Smooth muscle cell (in vitro differentiated cells): Measurements from ENCODE around the gene FRAS1. TPM values are rescaled to one million over a fixed set of nuclear protein-coding genes. Genes with fewer than 3 reads are reported as not detected.

Experiments used
- DNase-seq: peaks from one replicate; lab custom pipeline; 2025; ENCODE audit not compliant: unreplicated experiment; lab: John Stamatoyannopoulos, UW
- H2AFZ ChIP-seq: fragments of 200-600 bp; sonication (generic); 2 replicates; pipeline ENCODE4 v1.6.0; 2016; ENCODE audit warnings: antibody characterized with exemption, low read depth, mild to moderate bottlenecking
- H3F3A ChIP-seq: fragments of 200-600 bp; sonication (generic); 2 replicates; pipeline ENCODE4 v1.6.0; 2017; ENCODE audit warnings: antibody characterized with exemption, low read depth
- H3K27ac ChIP-seq: fragments of 200-600 bp; sonication (generic); 2 replicates; pipeline ENCODE4 v1.5.1; 2016; ENCODE audit warnings: low read depth, mild to moderate bottlenecking
- H3K27me3 ChIP-seq: fragments of 200-600 bp; sonication (generic); 2 replicates; pipeline ENCODE4 v1.6.1; 2016; ENCODE audit warnings: low read depth, mild to moderate bottlenecking
- H3K36me3 ChIP-seq: fragments of 200-600 bp; sonication (generic); 2 replicates; pipeline ENCODE4 v1.5.1; 2016; ENCODE audit warnings: low read depth
- H3K4me1 ChIP-seq: fragments of 200-600 bp; sonication (generic); 2 replicates; pipeline ENCODE4 v1.5.1; 2016; ENCODE audit warnings: low read depth
- H3K4me2 ChIP-seq: fragments of 200-600 bp; sonication (generic); 2 replicates; pipeline ENCODE4 v1.6.0; 2016; ENCODE audit warnings: mild to moderate bottlenecking
- H3K4me3 ChIP-seq: fragments of 200-600 bp; sonication (generic); 2 replicates; pipeline ENCODE4 v1.5.1; 2016; ENCODE audit warnings: mild to moderate bottlenecking
- H3K79me2 ChIP-seq: fragments of 200-600 bp; sonication (generic); 2 replicates; pipeline ENCODE4 v1.6.0; 2016; ENCODE audit warnings: low read depth, mild to moderate bottlenecking
- H3K9ac ChIP-seq: fragments of 200-600 bp; sonication (generic); 2 replicates; pipeline ENCODE4 v1.6.0; 2016; ENCODE audit warnings: low read depth
- H3K9me3 ChIP-seq: fragments of 200-600 bp; sonication (generic); replicated peaks from 2 replicates; pipeline ENCODE4 v1.5.1; 2016; ENCODE audit warnings: low read depth
- H4K20me1 ChIP-seq: fragments of 200-600 bp; sonication (generic); 2 replicates; pipeline ENCODE4 v1.6.0; 2016; ENCODE audit warnings: low read depth
- CTCF ChIP-seq: fragments of 200-600 bp; sonication (generic); IDR thresholded peaks from 2 replicates; pipeline ENCODE4 v1.5.1; 2017; ENCODE audit warnings: borderline replicate concordance, mild to moderate bottlenecking, antibody characterized with exemption; ENCODE audit not compliant: insufficient read depth, poor library complexity, severe bottlenecking
- WGBS: methylation state at CpG from one replicate; pipeline ENCODE4 v1.1.7; 2016; ENCODE audit warnings: low lambda C conversion rate; 5-methylcytosine and 5-hydroxymethylcytosine counted together
- polyA plus RNA-seq: library from polyadenylated mRNA; unstranded; fragments of >200 nt; fragmentation: Nextera tagmentation; extraction: Ambion mirVana; gene quantifications from 2 replicates; pipeline ENCODE4 v1.2.1, GENCODE V29; 2016
- total RNA-seq: library from RNA; depleted of rRNA; stranded (reverse); fragments of >200 nt; gene quantifications from 2 replicates; pipeline ENCODE4 v1.2.3, GENCODE V29; 2014

Gene FRAS1
- total and polyA plus RNA-seq, 2 experiments from 2014 or later = 0.55 to 8.1 TPM

- H3K27me3 ChIP-seq = no peaks in the 10 kb centered on the region
- no peak overlapping the region for H2AFZ ChIP-seq
- no peaks in the 10 kb centered on the region for H3K36me3 ChIP-seq
- no peaks in the 10 kb centered on the region for H4K20me1 ChIP-seq
- no peak for TF ChIP-seq CTCF
- no peak overlapping the region for H3K4me3 ChIP-seq
- H3K27ac ChIP-seq = no peak overlapping the region
- H3K9me3 ChIP-seq = no peaks in the 10 kb centered on the region
- no peak overlapping the region for H3K4me2 ChIP-seq
- H3K79me2 ChIP-seq = no peaks in the 10 kb centered on the region
- no peaks in the 10 kb centered on the region for H3F3A ChIP-seq
- peaks cover 6% of the 10 kb centered on the region for H3K4me1 ChIP-seq
- DNase-seq = no peak
- H3K9ac ChIP-seq = no peak overlapping the region
Measured at GRCh38 chr4:78019414-78019813, 37.7 kb upstream of the FRAS1 start.

DNA sequence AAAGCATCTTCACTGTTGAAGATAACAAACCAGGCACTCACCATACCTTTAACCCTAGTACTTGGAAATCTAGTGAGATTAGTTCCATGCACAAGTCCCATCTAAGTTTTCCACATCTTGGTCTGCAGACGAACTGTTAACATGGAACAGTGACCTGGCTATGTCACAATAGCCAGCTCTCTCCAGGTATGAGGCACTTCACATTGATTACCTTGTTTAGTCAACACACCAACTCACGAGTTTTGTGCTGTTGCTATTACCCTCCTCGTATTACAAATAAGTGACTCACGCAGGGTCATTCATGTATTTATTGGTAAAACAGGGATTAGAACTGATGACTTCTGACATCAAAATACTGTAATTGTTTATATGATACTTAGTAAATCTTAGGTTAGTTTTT, 36.4 kb upstream of the FRAS1 start:
- Histone ChIP-seq H3K4me3 (no peak overlapping the region), H3K9ac (no peak overlapping the region), H3K4me1 (no peaks in the 10 kb centered on the region), H4K20me1 (no peaks in the 10 kb centered on the region), H3K79me2 (no peaks in the 10 kb centered on the region), H3F3A (no peaks in the 10 kb centered on the region), H2AFZ (no peak overlapping the region), H3K9me3 (no peaks in the 10 kb centered on the region), H3K4me2 (no peak overlapping the region), H3K27me3 (no peaks in the 10 kb centered on the region), H3K36me3 (no peaks in the 10 kb centered on the region), H3K27ac (no peak overlapping the region)
- DNase-seq = no peak
- 79% methylated on average over 4 of the region's 4 CpGs for WGBS
- TF ChIP-seq CTCF = no peak

GRCh38 chr4:78022517-78022916, 34.6 kb upstream of the FRAS1 start:
- 89% methylated on average over 2 of the region's 2 CpGs for WGBS
- Histone ChIP-seq H3K36me3 (no peaks in the 10 kb centered on the region), H2AFZ (no peak overlapping the region), H3K27me3 (no peaks in the 10 kb centered on the region), H4K20me1 (no peaks in the 10 kb centered on the region), H3K27ac (no peak overlapping the region), H3K4me3 (no peak overlapping the region), H3K4me2 (no peak overlapping the region), H3K4me1 (no peaks in the 10 kb centered on the region), H3K79me2 (no peaks in the 10 kb centered on the region), H3K9ac (no peak overlapping the region), H3F3A (no peaks in the 10 kb centered on the region), H3K9me3 (no peaks in the 10 kb centered on the region)
- TF ChIP-seq CTCF = no peak
- no peak for DNase-seq

DNA sequence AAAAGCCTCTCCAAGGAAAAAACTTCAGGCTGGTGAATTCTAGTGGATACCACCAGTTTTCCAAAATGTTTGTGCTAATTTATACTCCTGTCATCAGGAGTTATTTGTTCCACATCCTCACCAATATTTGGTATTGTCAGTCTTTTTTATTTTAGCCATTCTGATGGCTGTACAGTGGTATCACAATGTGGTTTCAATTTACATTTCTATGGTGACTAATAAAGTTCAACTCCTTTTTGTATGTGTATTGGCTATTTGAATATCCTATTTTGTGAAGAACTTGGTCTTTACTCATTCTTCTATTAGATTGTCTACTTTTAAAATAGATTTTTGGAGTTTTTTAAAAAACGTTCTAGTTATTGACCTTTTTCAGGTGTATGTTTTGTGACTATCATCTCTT, 33.0 kb upstream of the FRAS1 start:
- Histone ChIP-seq H3K79me2 (no peaks in the 10 kb centered on the region), H4K20me1 (no peaks in the 10 kb centered on the region), H3K9ac (no peak overlapping the region), H3K27me3 (no peaks in the 10 kb centered on the region), H3K4me1 (no peaks in the 10 kb centered on the region), H2AFZ (no peak overlapping the region), H3F3A (no peaks in the 10 kb centered on the region), H3K4me3 (no peak overlapping the region), H3K4me2 (no peak overlapping the region), H3K9me3 (no peaks in the 10 kb centered on the region), H3K36me3 (no peaks in the 10 kb centered on the region), H3K27ac (no peak overlapping the region)
- WGBS = 76% methylated on average over 1 of the region's 1 CpG
- DNase-seq = no peak
- no peak for TF ChIP-seq CTCF
